Fibroblast of skin of left biceps (primary cell): ENCODE measurements around the gene C16orf92.
"Not testable (repeated sequence)": the region's sequence is repeated elsewhere in the genome, so short reads cannot be mapped to it uniquely, and the experiment has no call there.

Experiments used
- DNase-seq, 2 experiments: peaks; one replicate each; pipeline ENCODE4 v3.0.0-alpha.2; 2013; ENCODE audit warnings: low read depth in 2 of 2

C16orf92 gene

GRCh38 chr16:30027588-30028437, 4.8 kb downstream of the C16orf92 start:
- DNase-seq: no peak

- no peak for DNase-seq
Measured at GRCh38 chr16:30028438-30029076, 5.6 kb downstream of the C16orf92 start.

GRCh38 chr16:30030011-30030685, 7.2 kb downstream of the C16orf92 start:
- no peak for DNase-seq

GRCh38 chr16:30030841-30031413, 7.9 kb downstream of the C16orf92 start, which contains the start of gene TLCD3B:
TSS of gene TLCD3B (minus strand) at chr16:30031271. CDS start at chr16:30030527, 744 bp downstream.
- DNase-seq: no peak

GRCh38 chr16:30031477-30031918, 8.5 kb downstream of the C16orf92 start:
- no peak for DNase-seq

- no peak for DNase-seq
Measured at GRCh38 chr16:30032083-30032819, 9.3 kb downstream of the C16orf92 start.

GRCh38 chr16:30033270-30033669, 10.3 kb downstream of the C16orf92 start:
- DNase-seq: no peak

- no peak for DNase-seq
Measured at GRCh38 chr16:30040221-30040620, 17.2 kb downstream of the C16orf92 start.

GRCh38 chr16:30040690-30041089, 17.7 kb downstream of the C16orf92 start:
- not testable (repeated sequence) for DNase-seq

- DNase-seq: no peak
Measured at GRCh38 chr16:30041841-30042240, 18.8 kb downstream of the C16orf92 start.

GRCh38 chr16:30046178-30046577, 23.2 kb downstream of the C16orf92 start:
- no peak for DNase-seq

- no peak for DNase-seq
Measured at GRCh38 chr16:30046588-30046987, 23.6 kb downstream of the C16orf92 start.

GRCh38 chr16:30049871-30050270, 26.9 kb downstream of the C16orf92 start:
- DNase-seq: no peak

- no peak for DNase-seq
Measured at GRCh38 chr16:30051518-30051917, 28.5 kb downstream of the C16orf92 start.

- DNase-seq: peak; percentile 68 to 71
Measured at GRCh38 chr16:30052671-30053372, 29.8 kb downstream of the C16orf92 start.

- DNase-seq: no peak
Measured at GRCh38 chr16:30053376-30054015, 30.5 kb downstream of the C16orf92 start.

- DNase-seq: no peak
Measured at GRCh38 chr16:30054451-30054850, 31.5 kb downstream of the C16orf92 start.

- no peak for DNase-seq
Measured at GRCh38 chr16:30054959-30055553, 32.1 kb downstream of the C16orf92 start.

GRCh38 chr16:30060346-30060745, 37.3 kb downstream of the C16orf92 start:
- no peak for DNase-seq
